ENCODE results near the gene RBM4B. TPM values are rescaled to one million over a fixed set of nuclear protein-coding genes. Genes with fewer than 3 reads are reported as not detected.

RBM4B gene
- total and polyA plus RNA-seq, 4 donors, result 7.1 to 13.8 (median 10.6) TPM

- no peak for DNase-seq (ENCODE audit: low spot score)
- WGBS, result 50% methylated on average over 16 of the region's 16 CpGs
- no peaks in the 10 kb centered on the region for H3K9me3 ChIP-seq (ENCODE audit: control insufficient read depth in 4 of 4, low read length in 3 of 4)
- TF ChIP-seq REST (IDR thresholded peaks at IDR 0.05) (no peak), HNF4G (IDR thresholded peaks at IDR 0.05) (peak; percentile 19), RXRA (IDR thresholded peaks at IDR 0.05) (peak in 1 of 2 donors; percentile 48), HNF4A (conservative IDR thresholded peaks at IDR 0.05) (peak; percentile 57 to 72), GABPA (IDR thresholded peaks at IDR 0.05 in 1 of 2, conservative IDR thresholded peaks at IDR 0.05 in 1 of 2) (no peak), SP1 (IDR thresholded peaks at IDR 0.05) (peak; percentile 62), NR2F2 (IDR thresholded peaks at IDR 0.05) (no peak)
- peak overlapping the region in 1 of 2 donors; percentile 19 for H3K9ac ChIP-seq (ENCODE audit: low read depth in 1 of 2, low read length in 2 of 2)
- peaks cover 7 to 78% (median 57%) of the 10 kb centered on the region in 4 donors for H3K4me1 ChIP-seq (ENCODE audit: control insufficient read depth in 4 of 4, insufficient read depth in 4 of 4, low read length in 3 of 4)
- H3K4me3 ChIP-seq (ENCODE audit: low read depth in 1 of 3, low read length in 3 of 3), result no peak overlapping the region
- H3K27me3 ChIP-seq (ENCODE audit: control insufficient read depth in 4 of 4, insufficient read depth in 4 of 4, low read length in 3 of 4), result no peaks in the 10 kb centered on the region
- H3K36me3 ChIP-seq (ENCODE audit: control insufficient read depth in 4 of 4, insufficient read depth in 3 of 4, low read depth in 1 of 4, low read length in 3 of 4), result no peaks in the 10 kb centered on the region
- peak overlapping the region; percentile 73 to 89 for H3K27ac ChIP-seq (ENCODE audit: low read depth in 1 of 2, low read length in 2 of 2)
Observed at GRCh38 chr11:66722745-66723651, 45.3 kb upstream of the RBM4B start.

- TF ChIP-seq ATF3 (IDR thresholded peaks at IDR 0.05), result no peak
- TF ChIP-seq NR2F2 (IDR thresholded peaks at IDR 0.05), result no peak
- TF ChIP-seq RAD21 (IDR thresholded peaks at IDR 0.05), result no peak
- TF ChIP-seq SP1 (IDR thresholded peaks at IDR 0.05), result no peak
- TF ChIP-seq REST (IDR thresholded peaks at IDR 0.05), result no peak
- Histone ChIP-seq H3K36me3 (ENCODE audit: control insufficient read depth in 4 of 4, insufficient read depth in 3 of 4, low read depth in 1 of 4, low read length in 3 of 4) (no peaks in the 10 kb centered on the region), H3K27ac (ENCODE audit: low read depth in 1 of 2, low read length in 2 of 2) (no peak overlapping the region), H3K9ac (ENCODE audit: low read depth in 1 of 2, low read length in 2 of 2) (no peak overlapping the region), H3K27me3 (ENCODE audit: control insufficient read depth in 4 of 4, insufficient read depth in 4 of 4, low read length in 3 of 4) (no peaks in the 10 kb centered on the region), H3K9me3 (ENCODE audit: control insufficient read depth in 4 of 4, low read length in 3 of 4) (no peaks in the 10 kb centered on the region), H3K4me1 (ENCODE audit: control insufficient read depth in 4 of 4, insufficient read depth in 4 of 4, low read length in 3 of 4) (peaks cover 7 to 82% (median 66%) of the 10 kb centered on the region in 4 donors), H3K4me3 (ENCODE audit: low read depth in 1 of 3, low read length in 3 of 3) (no peak overlapping the region)
- no peak for DNase-seq (ENCODE audit: low spot score)
- 95% methylated on average over 9 of the region's 9 CpGs for WGBS
Observed at GRCh38 chr11:66721939-66722338, 44.3 kb upstream of the RBM4B start.

Data from liver (tissue), 9 donors.